Effector memory CD8-positive, alpha-beta T cell (primary cell): Measurements from ENCODE around the gene PLEKHG3.
"Not testable (repeated sequence)": the region's sequence is repeated elsewhere in the genome, so short reads cannot be mapped to it uniquely, and the experiment has no call there.

Experiments used
- ATAC-seq: fragments of 150-1000 bp; cut with Tn5 transposase; replicated peaks from 2 replicates; pipeline ENCODE4 v1.10.0; 2021; ENCODE audit warnings: mild to moderate bottlenecking, moderate library complexity
- DNase-seq, 3 experiments: peaks; one replicate each; pipeline ENCODE4 v3.0.0; 2021
- H3K27ac Mint-ChIP-seq, 2 donors: one replicate each; pipeline ENCODE4 v1.8.0; 2022; ENCODE audit warnings: mild to moderate bottlenecking in 2 of 2, mixed read lengths in 2 of 2, moderate library complexity in 2 of 2
- H3K27me3 Mint-ChIP-seq, 2 donors: one replicate each; pipeline ENCODE4 v1.8.0; 2022; ENCODE audit warnings: mixed read lengths in 2 of 2
- H3K36me3 Mint-ChIP-seq: one replicate; pipeline ENCODE4 v1.8.0; 2022; ENCODE audit warnings: mild to moderate bottlenecking, moderate library complexity, mixed read lengths; ENCODE audit not compliant: insufficient read depth
- H3K4me1 Mint-ChIP-seq, 2 donors: one replicate each; pipeline ENCODE4 v1.8.0; 2022; ENCODE audit warnings: low read depth in 2 of 2, mixed read lengths in 2 of 2
- H3K4me3 Mint-ChIP-seq, 2 donors: one replicate each; pipeline ENCODE4 v1.8.0; 2022; ENCODE audit warnings: mild to moderate bottlenecking in 2 of 2, mixed read lengths in 2 of 2, moderate library complexity in 2 of 2
- H3K9me3 Mint-ChIP-seq, 2 donors: one replicate each; pipeline ENCODE4 v1.8.0; 2022; ENCODE audit warnings: mixed read lengths in 2 of 2

PLEKHG3 gene

GRCh38 chr14:64680013-64680713 is 24.1 kb upstream of the PLEKHG3 start:
- no peak for DNase-seq
- Mint-ChIP-seq H3K27ac (peak overlapping the region in 1 of 2 donors; percentile 84), H3K27me3 (no peaks in the 10 kb centered on the region), H3K4me3 (no peak overlapping the region), H3K4me1 (peaks cover 7 to 9% of the 10 kb centered on the region in 2 donors), H3K9me3 (no peaks in the 10 kb centered on the region), H3K36me3 (no peaks in the 10 kb centered on the region)
- no peak for ATAC-seq

- no peaks in the 10 kb centered on the region for H3K27me3 Mint-ChIP-seq
- H3K36me3 Mint-ChIP-seq: no peaks in the 10 kb centered on the region
- peaks cover 9 to 10% of the 10 kb centered on the region in 2 donors for H3K4me1 Mint-ChIP-seq
- no peak overlapping the region for H3K4me3 Mint-ChIP-seq
- DNase-seq: no peak
- no peaks in the 10 kb centered on the region for H3K9me3 Mint-ChIP-seq
- peak overlapping the region in 1 of 2 donors; percentile 84 for H3K27ac Mint-ChIP-seq
- no peak for ATAC-seq
Measured at GRCh38 chr14:64680714-64681065, 23.5 kb upstream of the PLEKHG3 start.

GRCh38 chr14:64681796-64682710 is 22.2 kb upstream of the PLEKHG3 start:
- Mint-ChIP-seq H3K27ac (no peak overlapping the region), H3K9me3 (no peaks in the 10 kb centered on the region), H3K36me3 (no peaks in the 10 kb centered on the region), H3K4me3 (no peak overlapping the region), H3K27me3 (no peaks in the 10 kb centered on the region), H3K4me1 (peaks cover 5 to 15% of the 10 kb centered on the region in 2 donors)
- DNase-seq: no peak
- ATAC-seq: no peak

GRCh38 chr14:64682843-64683242 is 21.4 kb upstream of the PLEKHG3 start:
- Mint-ChIP-seq H3K4me3 (no peak overlapping the region), H3K27ac (no peak overlapping the region), H3K4me1 (peaks cover 10 to 14% of the 10 kb centered on the region in 2 donors), H3K36me3 (no peaks in the 10 kb centered on the region), H3K27me3 (no peaks in the 10 kb centered on the region), H3K9me3 (no peaks in the 10 kb centered on the region)
- ATAC-seq: no peak
- no peak for DNase-seq

- no peak overlapping the region for H3K27ac Mint-ChIP-seq
- H3K27me3 Mint-ChIP-seq: no peaks in the 10 kb centered on the region
- H3K36me3 Mint-ChIP-seq: no peaks in the 10 kb centered on the region
- ATAC-seq (no peak), DNase-seq (no peak)
- no peak overlapping the region for H3K4me3 Mint-ChIP-seq
- H3K9me3 Mint-ChIP-seq: no peaks in the 10 kb centered on the region
- H3K4me1 Mint-ChIP-seq: peaks cover 14 to 18% of the 10 kb centered on the region in 2 donors
Measured at GRCh38 chr14:64683264-64683663, 21.0 kb upstream of the PLEKHG3 start.

GRCh38 chr14:64684091-64684490 is 20.1 kb upstream of the PLEKHG3 start:
- Mint-ChIP-seq H3K4me1 (peaks cover 20 to 26% of the 10 kb centered on the region in 2 donors), H3K4me3 (no peak overlapping the region)

GRCh38 chr14:64685371-64686281 is 18.6 kb upstream of the PLEKHG3 start:
- peak overlapping the region; percentile 7 to 72 for H3K27ac Mint-ChIP-seq

More at GRCh38 chr14:64684091-64684490, 20.1 kb upstream of the PLEKHG3 start:
- Mint-ChIP-seq H3K36me3 (no peaks in the 10 kb centered on the region), H3K9me3 (no peaks in the 10 kb centered on the region), H3K27ac (no peak overlapping the region), H3K27me3 (no peaks in the 10 kb centered on the region)
- no peak for ATAC-seq
- no peak for DNase-seq

GRCh38 chr14:64686282-64686615 is 18.0 kb upstream of the PLEKHG3 start:
- Mint-ChIP-seq H3K4me1 (peaks cover 20 to 32% of the 10 kb centered on the region in 2 donors), H3K36me3 (no peaks in the 10 kb centered on the region), H3K27ac (peak overlapping the region in 1 of 2 donors; percentile 7), H3K4me3 (no peak overlapping the region), H3K27me3 (no peaks in the 10 kb centered on the region), H3K9me3 (no peaks in the 10 kb centered on the region)
- no peak for DNase-seq
- ATAC-seq: no peak

More at GRCh38 chr14:64685371-64686281, 18.6 kb upstream of the PLEKHG3 start:
- Mint-ChIP-seq H3K4me1 (peaks cover 20 to 32% of the 10 kb centered on the region in 2 donors), H3K4me3 (no peak overlapping the region), H3K9me3 (no peaks in the 10 kb centered on the region), H3K36me3 (no peaks in the 10 kb centered on the region), H3K27me3 (no peaks in the 10 kb centered on the region)
- ATAC-seq (no peak), DNase-seq (no peak)

- H3K27ac Mint-ChIP-seq: peak overlapping the region; percentile 33 to 67
- ATAC-seq: peak; percentile 67
- peak overlapping the region; percentile 23 to 68 for H3K4me3 Mint-ChIP-seq
- H3K36me3 Mint-ChIP-seq: no peaks in the 10 kb centered on the region
- H3K4me1 Mint-ChIP-seq: peaks cover 26 to 32% of the 10 kb centered on the region in 2 donors
- H3K27me3 Mint-ChIP-seq: no peaks in the 10 kb centered on the region
- no peak for DNase-seq
- H3K9me3 Mint-ChIP-seq: no peaks in the 10 kb centered on the region
Measured at GRCh38 chr14:64688031-64688430, 16.2 kb upstream of the PLEKHG3 start.

- H3K27ac Mint-ChIP-seq: peak overlapping the region in 1 of 2 donors; percentile 39
- H3K4me3 Mint-ChIP-seq: peak overlapping the region in 1 of 2 donors; percentile 68
- ATAC-seq (peak; percentile 64), DNase-seq (no peak)
- peaks cover 26 to 33% of the 10 kb centered on the region in 2 donors for H3K4me1 Mint-ChIP-seq
- H3K27me3 Mint-ChIP-seq: no peaks in the 10 kb centered on the region
- H3K9me3 Mint-ChIP-seq: no peaks in the 10 kb centered on the region
- H3K36me3 Mint-ChIP-seq: no peaks in the 10 kb centered on the region
Measured at GRCh38 chr14:64688811-64689281, 15.4 kb upstream of the PLEKHG3 start.

- DNase-seq (no peak), ATAC-seq (no peak)
- Mint-ChIP-seq H3K27ac (peak overlapping the region in 1 of 2 donors; percentile 39), H3K4me3 (peak overlapping the region in 1 of 2 donors; percentile 68), H3K36me3 (no peaks in the 10 kb centered on the region), H3K4me1 (peaks cover 26 to 34% of the 10 kb centered on the region in 2 donors), H3K27me3 (no peaks in the 10 kb centered on the region), H3K9me3 (no peaks in the 10 kb centered on the region)
Measured at GRCh38 chr14:64689289-64689688, 14.9 kb upstream of the PLEKHG3 start.

GRCh38 chr14:64690607-64691006 is 13.6 kb upstream of the PLEKHG3 start:
- peaks cover 27 to 34% of the 10 kb centered on the region in 2 donors for H3K4me1 Mint-ChIP-seq
- not testable (repeated sequence) for H3K4me3 Mint-ChIP-seq, DNase-seq, H3K27ac Mint-ChIP-seq, H3K36me3 Mint-ChIP-seq, H3K9me3 Mint-ChIP-seq, ATAC-seq, H3K27me3 Mint-ChIP-seq

GRCh38 chr14:64691376-64691775 is 12.8 kb upstream of the PLEKHG3 start:
- H3K27ac Mint-ChIP-seq: no peak overlapping the region
- no peak for DNase-seq
- no peaks in the 10 kb centered on the region for H3K27me3 Mint-ChIP-seq
- no peaks in the 10 kb centered on the region for H3K36me3 Mint-ChIP-seq
- no peak for ATAC-seq
- peaks cover 35 to 36% of the 10 kb centered on the region in 2 donors for H3K4me1 Mint-ChIP-seq
- no peaks in the 10 kb centered on the region for H3K9me3 Mint-ChIP-seq
- no peak overlapping the region for H3K4me3 Mint-ChIP-seq
